Esophagus squamous epithelium (tissue), 4 donors: ENCODE results near the gene DENND4C.

Experiments used
- CTCF ChIP-seq, 6 experiments: fragments of 450-650 bp in 4 of 6; fragments of 200-600 bp in 2 of 6; sonication (generic) in 2 of 6; IDR thresholded peaks; one replicate each; pipeline ENCODE4 v1.5.1; 2016 to 2019; ENCODE audit warnings: antibody characterized with exemption in 6 of 6, mild to moderate bottlenecking in 4 of 6, moderate library complexity in 4 of 6
- POLR2A ChIP-seq, 4 donors: fragments of 450-650 bp; IDR thresholded peaks; one replicate each; pipeline ENCODE4 v1.6.1; 2017; ENCODE audit warnings: antibody characterized with exemption in 4 of 4, mild to moderate bottlenecking in 4 of 4, moderate library complexity in 3 of 4

GRCh38 chr9:19281801-19282200 lies 51.3 kb downstream of the DENND4C start:
- no peak for TF ChIP-seq CTCF (IDR thresholded peaks at IDR 0.05)
- TF ChIP-seq POLR2A (IDR thresholded peaks at IDR 0.05): no peak
